ENCODE results near the gene SLC26A6. TPM values are rescaled to one million over a fixed set of nuclear protein-coding genes. Genes with fewer than 3 reads are reported as not detected.

SLC26A6 gene, protein sequence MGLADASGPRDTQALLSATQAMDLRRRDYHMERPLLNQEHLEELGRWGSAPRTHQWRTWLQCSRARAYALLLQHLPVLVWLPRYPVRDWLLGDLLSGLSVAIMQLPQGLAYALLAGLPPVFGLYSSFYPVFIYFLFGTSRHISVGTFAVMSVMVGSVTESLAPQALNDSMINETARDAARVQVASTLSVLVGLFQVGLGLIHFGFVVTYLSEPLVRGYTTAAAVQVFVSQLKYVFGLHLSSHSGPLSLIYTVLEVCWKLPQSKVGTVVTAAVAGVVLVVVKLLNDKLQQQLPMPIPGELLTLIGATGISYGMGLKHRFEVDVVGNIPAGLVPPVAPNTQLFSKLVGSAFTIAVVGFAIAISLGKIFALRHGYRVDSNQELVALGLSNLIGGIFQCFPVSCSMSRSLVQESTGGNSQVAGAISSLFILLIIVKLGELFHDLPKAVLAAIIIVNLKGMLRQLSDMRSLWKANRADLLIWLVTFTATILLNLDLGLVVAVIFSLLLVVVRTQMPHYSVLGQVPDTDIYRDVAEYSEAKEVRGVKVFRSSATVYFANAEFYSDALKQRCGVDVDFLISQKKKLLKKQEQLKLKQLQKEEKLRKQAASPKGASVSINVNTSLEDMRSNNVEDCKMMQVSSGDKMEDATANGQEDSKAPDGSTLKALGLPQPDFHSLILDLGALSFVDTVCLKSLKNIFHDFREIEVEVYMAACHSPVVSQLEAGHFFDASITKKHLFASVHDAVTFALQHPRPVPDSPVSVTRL
- total RNA-seq (2021) (57.2 to 58.9 TPM (median 57.8 TPM) in 3 replicates), Bru-seq, nascent RNA (percentile 59 among the genes with signal in this experiment)
- long read RNA-seq, experiment 1, transcript SLC26A6-205 (21 exons, 2,589 nt) = minor isoform, 25 of 200 reads
- long read RNA-seq, experiment 1, transcript SLC26A6-207 (21 exons, 2,630 nt) = major isoform, 26 of 200 reads
- long read RNA-seq, experiment 1, partial matches to known transcripts = 21 of 200 reads
- long read RNA-seq, experiment 1, other reads (novel, unspliced or antisense) = 124 of 200 reads
- long read RNA-seq, experiment 2, transcript SLC26A6-205 (21 exons, 2,589 nt) = major isoform, 7 of 51 reads
- long read RNA-seq, experiment 2, transcript SLC26A6-207 (21 exons, 2,630 nt) = minor isoform, 6 of 51 reads
- long read RNA-seq, experiment 2, partial matches to known transcripts = 13 of 51 reads
- long read RNA-seq, experiment 2, other reads (novel, unspliced or antisense) = 23 of 51 reads
- long read RNA-seq, experiment 3, transcript SLC26A6-207 (21 exons, 2,630 nt) = major isoform, 5 of 19 reads
- long read RNA-seq, experiment 3, transcript SLC26A6-205 (21 exons, 2,589 nt) = major isoform, 5 of 19 reads
- long read RNA-seq, experiment 3, partial matches to known transcripts = 4 of 19 reads
- long read RNA-seq, experiment 3, other reads (novel, unspliced or antisense) = 5 of 19 reads

DNA sequence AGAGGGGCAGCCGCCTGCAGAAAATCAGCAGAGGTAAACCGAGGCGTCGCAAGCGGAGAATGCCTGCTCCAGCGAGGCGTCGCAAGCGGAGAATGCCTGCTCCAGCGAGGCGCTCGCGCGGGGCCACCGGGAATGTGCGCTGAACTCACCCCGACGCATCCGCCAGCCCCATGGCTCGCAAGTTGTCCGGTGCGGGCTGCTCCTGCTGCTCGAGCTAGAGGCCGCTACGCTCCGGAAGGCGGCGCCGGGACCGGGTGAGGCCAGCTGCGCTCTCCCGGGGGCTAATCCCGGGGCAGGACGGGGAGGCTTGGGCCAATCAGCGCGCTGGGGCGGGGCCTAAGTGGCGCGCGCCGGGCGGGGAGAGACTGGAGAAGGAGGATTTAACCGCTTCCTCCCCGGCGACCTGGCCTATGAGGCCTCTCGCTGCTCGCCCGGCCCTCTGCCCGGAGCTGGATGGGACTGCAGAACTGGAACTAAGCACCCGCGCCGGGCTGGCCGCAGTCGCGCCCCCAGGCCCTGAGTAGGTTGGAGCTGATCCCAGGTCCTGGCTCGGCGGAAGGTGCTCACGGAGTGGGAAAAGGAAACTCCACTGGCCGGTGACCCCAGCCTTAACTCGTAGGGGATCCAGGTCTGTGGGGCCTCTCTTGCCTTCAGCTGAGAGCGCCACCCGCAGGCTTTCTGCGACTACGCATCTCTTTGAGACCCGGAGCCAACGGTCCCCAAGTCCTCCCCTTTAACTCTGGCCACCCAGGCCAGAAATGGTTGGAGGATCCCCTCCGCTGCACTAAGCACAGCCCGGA lies at the start of gene SLC26A6:
Gene SLC26A6, minus strand, starts transcription at position 240 of the 800 bp plus-strand sequence. Its CDS starts 68 bp downstream, at position 172.
- Mint-ChIP-seq H3K4me1 (peaks cover 32% of the 10 kb centered on the region), H3K27ac (peak within 1 kb of the TSS; percentile 94), H3K27me3 (ENCODE audit: low read depth) (no peaks in the 10 kb centered on the region), H3K4me3 (peak within 1 kb of the TSS; percentile 84), H3K36me3 (peaks cover 21% of the 10 kb centered on the region), H3K9me3 (no peaks in the 10 kb centered on the region)
- ATAC-seq (peak; percentile 91), DNase-seq (ENCODE audit: low spot score) (peak; percentile 99)
- CTCF ChIA-PET = interaction anchor here (0.5 to 3.6 kb wide), 53 partner anchors 10 to 939 kb away, joined by 3 to 51 read pairs (median 5); partner anchors contain the start of genes ATRIP, CCDC51, CELSR3 and COL7A1
- POLR2A ChIA-PET = interaction anchor here (0.5 to 2.7 kb wide), 14 partner anchors 12 to 372 kb away, joined by 3 to 41 read pairs (median 4); partner anchors contain the start of genes CELSR3, IP6K2, PFKFB4 and TMEM89
- TF ChIP-seq MYBL2 (CRISPR knock-in tag; IDR thresholded peaks at IDR 0.05) (peak; percentile 67; the same call in 1 of the 2 replicates), NFE2L1 (CRISPR knock-in tag; IDR thresholded peaks at IDR 0.05) (0 out of 2 replicates have a peak, but pooled peaks have one; percentile 19), FOXK1 (CRISPR knock-in tag; IDR thresholded peaks at IDR 0.05) (no peak; the same call in 1 of the 2 replicates), SP1 (CRISPR knock-in tag; conservative IDR thresholded peaks at IDR 0.05) (peak; percentile 88), RELA (CRISPR knock-in tag; IDR thresholded peaks at IDR 0.05; ENCODE audit: borderline replicate concordance) (no peak; the same call in 1 of the 2 replicates), FOXJ3 (CRISPR knock-in tag; IDR thresholded peaks at IDR 0.05; ENCODE audit: borderline replicate concordance) (no peak), IRF2 (CRISPR knock-in tag; IDR thresholded peaks at IDR 0.05; ENCODE audit: borderline replicate concordance, low read depth) (no peak; the same call in 1 of the 2 replicates), TCF7 (CRISPR knock-in tag; IDR thresholded peaks at IDR 0.05; ENCODE audit: low read depth) (no peak), OVOL2 (CRISPR knock-in tag; IDR thresholded peaks at IDR 0.05; ENCODE audit: borderline replicate concordance) (no peak), ZNF219 (CRISPR knock-in tag; IDR thresholded peaks at IDR 0.05; ENCODE audit: borderline replicate concordance) (no peak), GRHL2 (CRISPR knock-in tag; IDR thresholded peaks at IDR 0.05; ENCODE audit: insufficient replicate concordance, severe bottlenecking) (no peak), SMAD4 (CRISPR knock-in tag; IDR thresholded peaks at IDR 0.05) (no peak), ZNF263 (CRISPR knock-in tag; IDR thresholded peaks at IDR 0.05; ENCODE audit: low read depth) (0 out of 2 replicates have a peak, but pooled peaks have one; percentile 27), NR1H2 (CRISPR knock-in tag; IDR thresholded peaks at IDR 0.05) (no peak), SMAD3 (CRISPR knock-in tag; IDR thresholded peaks at IDR 0.05; ENCODE audit: borderline replicate concordance) (no peak)
- TF ChIP-seq, protein P1, sequence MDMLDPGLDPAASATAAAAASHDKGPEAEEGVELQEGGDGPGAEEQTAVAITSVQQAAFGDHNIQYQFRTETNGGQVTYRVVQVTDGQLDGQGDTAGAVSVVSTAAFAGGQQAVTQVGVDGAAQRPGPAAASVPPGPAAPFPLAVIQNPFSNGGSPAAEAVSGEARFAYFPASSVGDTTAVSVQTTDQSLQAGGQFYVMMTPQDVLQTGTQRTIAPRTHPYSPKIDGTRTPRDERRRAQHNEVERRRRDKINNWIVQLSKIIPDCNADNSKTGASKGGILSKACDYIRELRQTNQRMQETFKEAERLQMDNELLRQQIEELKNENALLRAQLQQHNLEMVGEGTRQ (CRISPR knock-in tag; IDR thresholded peaks at IDR 0.05) = peak; percentile 30; the same call in 1 of the 2 replicates
- TF ChIP-seq, protein P2, sequence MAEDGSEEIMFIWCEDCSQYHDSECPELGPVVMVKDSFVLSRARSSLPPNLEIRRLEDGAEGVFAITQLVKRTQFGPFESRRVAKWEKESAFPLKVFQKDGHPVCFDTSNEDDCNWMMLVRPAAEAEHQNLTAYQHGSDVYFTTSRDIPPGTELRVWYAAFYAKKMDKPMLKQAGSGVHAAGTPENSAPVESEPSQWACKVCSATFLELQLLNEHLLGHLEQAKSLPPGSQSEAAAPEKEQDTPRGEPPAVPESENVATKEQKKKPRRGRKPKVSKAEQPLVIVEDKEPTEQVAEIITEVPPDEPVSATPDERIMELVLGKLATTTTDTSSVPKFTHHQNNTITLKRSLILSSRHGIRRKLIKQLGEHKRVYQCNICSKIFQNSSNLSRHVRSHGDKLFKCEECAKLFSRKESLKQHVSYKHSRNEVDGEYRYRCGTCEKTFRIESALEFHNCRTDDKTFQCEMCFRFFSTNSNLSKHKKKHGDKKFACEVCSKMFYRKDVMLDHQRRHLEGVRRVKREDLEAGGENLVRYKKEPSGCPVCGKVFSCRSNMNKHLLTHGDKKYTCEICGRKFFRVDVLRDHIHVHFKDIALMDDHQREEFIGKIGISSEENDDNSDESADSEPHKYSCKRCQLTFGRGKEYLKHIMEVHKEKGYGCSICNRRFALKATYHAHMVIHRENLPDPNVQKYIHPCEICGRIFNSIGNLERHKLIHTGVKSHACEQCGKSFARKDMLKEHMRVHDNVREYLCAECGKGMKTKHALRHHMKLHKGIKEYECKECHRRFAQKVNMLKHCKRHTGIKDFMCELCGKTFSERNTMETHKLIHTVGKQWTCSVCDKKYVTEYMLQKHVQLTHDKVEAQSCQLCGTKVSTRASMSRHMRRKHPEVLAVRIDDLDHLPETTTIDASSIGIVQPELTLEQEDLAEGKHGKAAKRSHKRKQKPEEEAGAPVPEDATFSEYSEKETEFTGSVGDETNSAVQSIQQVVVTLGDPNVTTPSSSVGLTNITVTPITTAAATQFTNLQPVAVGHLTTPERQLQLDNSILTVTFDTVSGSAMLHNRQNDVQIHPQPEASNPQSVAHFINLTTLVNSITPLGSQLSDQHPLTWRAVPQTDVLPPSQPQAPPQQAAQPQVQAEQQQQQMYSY (CRISPR knock-in tag; IDR thresholded peaks at IDR 0.05) = peak; percentile 74
- TF ChIP-seq, protein P3, sequence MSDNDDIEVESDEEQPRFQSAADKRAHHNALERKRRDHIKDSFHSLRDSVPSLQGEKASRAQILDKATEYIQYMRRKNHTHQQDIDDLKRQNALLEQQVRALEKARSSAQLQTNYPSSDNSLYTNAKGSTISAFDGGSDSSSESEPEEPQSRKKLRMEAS (CRISPR knock-in tag; IDR thresholded peaks at IDR 0.05) = peak; percentile 25; the same call in 1 of the 2 replicates
- TF ChIP-seq, protein P4, sequence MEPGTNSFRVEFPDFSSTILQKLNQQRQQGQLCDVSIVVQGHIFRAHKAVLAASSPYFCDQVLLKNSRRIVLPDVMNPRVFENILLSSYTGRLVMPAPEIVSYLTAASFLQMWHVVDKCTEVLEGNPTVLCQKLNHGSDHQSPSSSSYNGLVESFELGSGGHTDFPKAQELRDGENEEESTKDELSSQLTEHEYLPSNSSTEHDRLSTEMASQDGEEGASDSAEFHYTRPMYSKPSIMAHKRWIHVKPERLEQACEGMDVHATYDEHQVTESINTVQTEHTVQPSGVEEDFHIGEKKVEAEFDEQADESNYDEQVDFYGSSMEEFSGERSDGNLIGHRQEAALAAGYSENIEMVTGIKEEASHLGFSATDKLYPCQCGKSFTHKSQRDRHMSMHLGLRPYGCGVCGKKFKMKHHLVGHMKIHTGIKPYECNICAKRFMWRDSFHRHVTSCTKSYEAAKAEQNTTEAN (CRISPR knock-in tag; IDR thresholded peaks at IDR 0.05) = peak; percentile 65; the same call in 1 of the 2 replicates
- TF ChIP-seq, protein P5, sequence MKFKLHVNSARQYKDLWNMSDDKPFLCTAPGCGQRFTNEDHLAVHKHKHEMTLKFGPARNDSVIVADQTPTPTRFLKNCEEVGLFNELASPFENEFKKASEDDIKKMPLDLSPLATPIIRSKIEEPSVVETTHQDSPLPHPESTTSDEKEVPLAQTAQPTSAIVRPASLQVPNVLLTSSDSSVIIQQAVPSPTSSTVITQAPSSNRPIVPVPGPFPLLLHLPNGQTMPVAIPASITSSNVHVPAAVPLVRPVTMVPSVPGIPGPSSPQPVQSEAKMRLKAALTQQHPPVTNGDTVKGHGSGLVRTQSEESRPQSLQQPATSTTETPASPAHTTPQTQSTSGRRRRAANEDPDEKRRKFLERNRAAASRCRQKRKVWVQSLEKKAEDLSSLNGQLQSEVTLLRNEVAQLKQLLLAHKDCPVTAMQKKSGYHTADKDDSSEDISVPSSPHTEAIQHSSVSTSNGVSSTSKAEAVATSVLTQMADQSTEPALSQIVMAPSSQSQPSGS (CRISPR knock-in tag; IDR thresholded peaks at IDR 0.05; ENCODE audit: borderline replicate concordance, low read depth) = no peak
- TF ChIP-seq, protein P6, sequence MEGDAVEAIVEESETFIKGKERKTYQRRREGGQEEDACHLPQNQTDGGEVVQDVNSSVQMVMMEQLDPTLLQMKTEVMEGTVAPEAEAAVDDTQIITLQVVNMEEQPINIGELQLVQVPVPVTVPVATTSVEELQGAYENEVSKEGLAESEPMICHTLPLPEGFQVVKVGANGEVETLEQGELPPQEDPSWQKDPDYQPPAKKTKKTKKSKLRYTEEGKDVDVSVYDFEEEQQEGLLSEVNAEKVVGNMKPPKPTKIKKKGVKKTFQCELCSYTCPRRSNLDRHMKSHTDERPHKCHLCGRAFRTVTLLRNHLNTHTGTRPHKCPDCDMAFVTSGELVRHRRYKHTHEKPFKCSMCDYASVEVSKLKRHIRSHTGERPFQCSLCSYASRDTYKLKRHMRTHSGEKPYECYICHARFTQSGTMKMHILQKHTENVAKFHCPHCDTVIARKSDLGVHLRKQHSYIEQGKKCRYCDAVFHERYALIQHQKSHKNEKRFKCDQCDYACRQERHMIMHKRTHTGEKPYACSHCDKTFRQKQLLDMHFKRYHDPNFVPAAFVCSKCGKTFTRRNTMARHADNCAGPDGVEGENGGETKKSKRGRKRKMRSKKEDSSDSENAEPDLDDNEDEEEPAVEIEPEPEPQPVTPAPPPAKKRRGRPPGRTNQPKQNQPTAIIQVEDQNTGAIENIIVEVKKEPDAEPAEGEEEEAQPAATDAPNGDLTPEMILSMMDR (IDR thresholded peaks at IDR 0.05) = peak; percentile 62

All from WTC11 (cell line).